Stimulated activated CD8-positive, alpha-beta memory T cell treated with anti-CD3 and anti-CD28 coated beads, Interleukin-2, amount 100 ng/mL, for 1 hour (primary cell): ENCODE results near the gene TNIK.
"Not testable (repeated sequence)": the region's sequence is repeated elsewhere in the genome, so short reads cannot be mapped to it uniquely, and the experiment has no call there.

Experiments
- DNase-seq, 2 donors: peaks; one replicate each; pipeline ENCODE4 v3.0.0-alpha.2; 2020; ENCODE audit warnings: low read depth in 2 of 2

Gene TNIK

GRCh38 chr3:171469376-171469775 lies 9.2 kb upstream of the TNIK start:
- DNase-seq = no peak

DNA sequence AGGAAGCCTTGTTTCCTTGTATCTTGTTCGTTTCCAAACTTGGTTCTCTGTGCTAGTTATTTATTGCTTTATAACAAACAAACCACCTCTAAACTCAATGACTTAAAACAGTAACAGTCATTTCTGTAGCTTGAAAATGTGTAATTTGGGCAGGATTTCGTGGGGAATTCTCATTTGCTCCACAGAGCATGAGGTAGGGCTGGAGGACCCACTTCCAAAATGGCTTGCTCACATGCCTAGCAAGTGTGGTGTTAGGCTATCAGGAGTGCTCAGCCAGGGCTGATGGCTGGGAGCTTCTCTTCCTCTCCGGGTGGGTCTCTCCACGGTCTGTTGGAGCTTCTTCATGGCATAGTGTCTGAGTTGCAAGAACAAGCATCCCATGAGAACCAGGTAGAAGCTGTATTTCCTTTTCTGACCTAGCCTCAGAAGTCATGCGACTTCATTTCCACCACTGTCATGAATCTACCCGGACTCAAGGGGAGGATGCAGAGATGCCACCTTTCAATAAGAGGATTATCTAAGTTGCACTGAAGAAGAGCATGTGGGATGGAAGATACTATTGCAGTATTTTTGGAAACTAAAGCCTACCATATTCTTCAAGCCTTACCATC lies 8.2 kb upstream of the TNIK start:
- DNase-seq = no peak

GRCh38 chr3:171465763-171466162 lies 5.6 kb upstream of the TNIK start:
- no peak for DNase-seq

- DNase-seq = no peak
These were observed 4.3 kb upstream of the TNIK start for GRCh38 chr3:171464462-171464861.

DNA sequence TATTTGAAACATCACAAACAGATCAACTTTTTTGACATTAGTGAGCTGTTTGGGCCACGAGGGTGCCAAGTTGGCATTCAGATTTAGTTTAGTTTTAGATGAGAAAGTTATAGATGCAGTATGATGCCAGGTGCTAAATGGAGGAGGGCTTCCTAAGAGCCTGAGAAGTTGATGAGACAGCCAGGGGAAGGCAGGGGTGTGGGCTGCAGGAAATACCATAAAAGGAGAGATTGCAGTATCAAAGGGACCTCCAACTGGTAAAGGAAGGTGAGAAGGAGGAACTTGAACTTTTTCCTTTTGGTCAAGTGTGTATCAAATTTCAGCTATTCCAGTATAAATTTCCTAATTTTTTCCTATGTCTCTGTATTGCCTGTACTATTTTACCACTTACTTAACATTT lies 2.0 kb upstream of the TNIK start:
- no peak for DNase-seq

DNA sequence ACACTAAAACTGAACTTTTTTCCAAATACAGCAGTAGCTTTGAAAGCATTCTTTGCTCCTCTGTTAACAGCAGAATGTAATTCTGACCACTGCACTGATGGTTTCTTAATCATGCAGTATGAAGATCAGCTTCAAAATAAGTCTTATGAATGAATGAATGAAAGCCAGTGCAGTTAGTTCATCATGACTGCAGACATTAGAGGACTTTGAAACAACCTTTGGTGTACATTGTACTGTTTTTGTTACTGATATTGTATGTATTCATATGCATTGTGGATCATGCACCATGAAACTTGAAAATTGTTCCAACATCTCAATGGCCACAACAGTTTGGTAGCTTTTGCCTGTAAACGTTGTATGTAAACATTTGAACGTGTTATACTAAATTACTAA lies 1.3 kb upstream of the TNIK start:
- no peak for DNase-seq

- DNase-seq = peak in 1 of 2 donors; percentile 12
These were observed 720 bp upstream of the TNIK start for GRCh38 chr3:171460725-171461524.

- DNase-seq = peak in 1 of 2 donors; percentile 28
These were observed 866 bp downstream of the TNIK start for GRCh38 chr3:171459137-171459941.

- DNase-seq = no peak
These were observed 1.4 kb downstream of the TNIK start for GRCh38 chr3:171458864-171459136.

DNA sequence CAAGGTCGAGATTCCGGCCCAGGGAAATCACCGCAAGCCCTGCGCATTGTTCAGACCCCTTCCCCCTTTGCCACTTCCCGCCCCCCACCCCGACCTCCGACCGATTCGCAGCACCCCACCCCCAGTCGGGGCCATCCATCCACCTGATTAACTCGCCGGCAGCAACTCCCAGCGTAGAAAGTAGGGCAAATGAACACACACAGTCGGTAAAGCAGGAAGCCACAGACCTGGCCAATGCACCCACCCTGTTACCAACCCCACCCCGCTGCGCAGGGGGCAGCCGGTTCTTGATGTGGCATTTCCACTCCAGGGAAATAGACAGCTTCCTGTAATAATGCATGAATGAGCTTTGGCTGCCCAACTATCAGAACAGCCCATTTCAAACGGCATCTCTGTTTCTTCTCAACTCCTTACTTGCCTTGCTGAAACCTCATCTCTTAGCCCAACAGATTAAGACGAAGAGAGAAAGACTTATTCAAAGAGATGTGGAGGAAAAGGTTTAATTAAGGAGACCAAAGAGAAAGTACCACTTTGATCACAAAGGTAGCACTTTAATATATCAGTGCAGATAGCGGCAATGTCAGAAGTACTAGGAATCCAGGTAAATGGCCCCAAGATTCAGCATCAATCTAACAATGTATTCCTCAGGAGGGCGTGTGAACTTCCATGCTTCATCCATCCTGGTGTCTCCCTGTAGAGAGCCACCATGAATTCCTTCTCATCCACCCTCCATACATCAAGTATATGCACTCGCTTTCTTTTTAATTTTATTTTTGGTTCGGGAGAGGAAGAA lies 1.9 kb downstream of the TNIK start:
- peak in 1 of 2 donors; percentile 13 for DNase-seq

DNA sequence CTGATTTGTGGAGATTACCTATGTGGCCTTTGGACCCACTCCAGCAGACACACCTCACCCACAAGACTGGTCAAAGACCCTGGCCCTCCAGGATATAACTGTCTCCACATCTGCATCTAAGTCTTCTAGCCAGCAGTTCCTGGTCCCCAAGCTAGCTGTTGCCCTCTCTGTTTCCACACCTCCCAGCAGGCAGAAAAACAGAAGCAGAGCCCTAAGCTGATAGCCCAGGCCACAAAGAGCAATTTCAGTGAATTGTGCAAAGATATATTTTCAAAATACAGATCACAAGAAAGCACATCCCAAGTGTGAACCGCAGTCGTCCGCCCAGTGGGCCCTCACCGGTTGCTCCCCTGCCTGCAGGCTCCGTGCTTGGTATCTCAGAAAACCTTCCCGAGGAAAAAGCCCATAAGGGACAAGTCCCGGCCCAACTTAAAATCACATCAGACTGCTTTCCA lies 2.6 kb downstream of the TNIK start:
- DNase-seq = no peak

- no peak for DNase-seq
These were observed 3.2 kb downstream of the TNIK start for GRCh38 chr3:171456765-171457606.

GRCh38 chr3:171455603-171456550 lies 4.3 kb downstream of the TNIK start:
- no peak for DNase-seq

GRCh38 chr3:171454041-171454440 lies 6.2 kb downstream of the TNIK start:
- no peak for DNase-seq

DNA sequence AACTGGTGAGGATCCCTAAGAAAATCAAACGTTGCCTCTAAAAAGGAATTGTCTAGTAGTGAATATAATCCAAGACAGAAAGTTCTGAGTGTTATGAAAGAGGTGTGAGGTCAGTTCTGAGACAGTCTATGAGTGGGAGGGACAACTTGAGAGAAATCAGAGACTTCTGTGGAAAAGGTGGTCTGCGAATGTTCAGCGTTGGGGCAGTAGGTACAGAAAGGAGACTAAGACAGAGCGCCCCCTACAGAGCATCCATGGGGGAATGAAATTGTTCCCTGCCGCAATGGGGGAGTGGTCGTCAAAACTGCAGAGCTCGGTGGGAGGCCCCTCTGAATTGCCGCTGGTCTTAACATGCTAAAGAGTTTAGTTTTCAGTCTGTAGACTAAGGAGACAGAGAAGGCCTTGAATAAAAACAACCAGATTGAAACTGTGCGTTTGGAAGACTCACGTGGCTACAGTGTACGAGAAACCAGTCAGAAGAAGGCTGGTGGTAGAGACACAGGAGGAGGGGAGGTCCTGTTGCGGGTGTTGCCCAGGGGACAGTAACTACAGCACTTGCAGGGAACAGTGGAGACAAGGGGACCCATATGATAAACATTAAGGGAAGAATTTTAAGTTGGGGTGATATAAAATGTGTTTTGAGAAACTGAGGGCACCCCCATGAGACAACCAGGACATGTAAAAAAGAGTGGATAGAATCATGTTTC lies 6.9 kb downstream of the TNIK start:
- DNase-seq = no peak

GRCh38 chr3:171452328-171452727 lies 7.9 kb downstream of the TNIK start:
- DNase-seq = no peak

- DNase-seq = no peak
These were observed 8.3 kb downstream of the TNIK start for GRCh38 chr3:171451915-171452314.

DNA sequence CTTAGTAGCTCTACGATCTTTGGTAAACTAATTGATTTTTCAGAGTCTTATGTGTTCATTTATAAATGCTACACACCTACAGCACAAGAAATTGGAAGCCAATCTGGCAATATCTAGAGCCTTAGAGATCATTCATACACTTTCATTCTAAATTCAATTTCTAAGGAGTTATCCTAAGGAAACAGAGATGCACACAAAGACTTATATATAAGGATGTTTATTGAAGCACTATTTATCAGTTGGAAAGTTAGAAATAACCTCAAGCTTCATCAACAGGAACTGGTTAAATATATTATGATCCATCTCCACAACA lies 12.7 kb downstream of the TNIK start:
- not testable (repeated sequence) for DNase-seq

GRCh38 chr3:171446801-171447578 lies 13.2 kb downstream of the TNIK start:
- no peak for DNase-seq
